ENCODE results near the gene TMEM214.

TMEM214 gene

DNA sequence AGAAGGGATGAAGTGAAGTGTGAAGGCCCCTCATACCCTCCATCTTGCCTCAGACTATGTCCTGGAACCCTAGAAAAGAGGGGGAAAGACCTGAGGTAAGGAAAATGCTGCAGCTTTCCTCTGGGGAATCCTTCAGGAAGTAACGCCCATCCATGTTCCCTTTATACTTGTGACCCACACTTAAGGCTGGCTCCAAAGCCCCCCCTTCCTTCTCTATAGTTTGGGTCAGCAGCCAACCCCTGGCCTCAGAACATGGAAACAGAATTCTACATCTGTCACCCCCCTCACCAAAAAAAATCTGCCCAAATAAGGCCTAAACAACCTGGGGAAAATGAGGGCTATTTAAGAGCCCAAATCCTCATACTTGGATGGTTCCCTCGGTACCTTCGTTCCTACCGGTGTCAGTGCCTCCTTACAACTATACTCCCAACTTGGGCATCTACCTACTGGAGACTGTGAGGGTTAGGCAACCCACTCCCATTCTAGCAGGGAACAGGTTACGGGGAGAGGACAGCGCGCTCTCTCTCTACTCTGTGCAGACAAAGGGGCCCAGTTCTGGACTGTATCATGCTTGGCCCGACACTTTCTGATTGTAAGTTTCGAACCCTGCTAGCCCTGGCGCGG lies 38.0 kb downstream of the TMEM214 start:
- TF ChIP-seq, protein P1, sequence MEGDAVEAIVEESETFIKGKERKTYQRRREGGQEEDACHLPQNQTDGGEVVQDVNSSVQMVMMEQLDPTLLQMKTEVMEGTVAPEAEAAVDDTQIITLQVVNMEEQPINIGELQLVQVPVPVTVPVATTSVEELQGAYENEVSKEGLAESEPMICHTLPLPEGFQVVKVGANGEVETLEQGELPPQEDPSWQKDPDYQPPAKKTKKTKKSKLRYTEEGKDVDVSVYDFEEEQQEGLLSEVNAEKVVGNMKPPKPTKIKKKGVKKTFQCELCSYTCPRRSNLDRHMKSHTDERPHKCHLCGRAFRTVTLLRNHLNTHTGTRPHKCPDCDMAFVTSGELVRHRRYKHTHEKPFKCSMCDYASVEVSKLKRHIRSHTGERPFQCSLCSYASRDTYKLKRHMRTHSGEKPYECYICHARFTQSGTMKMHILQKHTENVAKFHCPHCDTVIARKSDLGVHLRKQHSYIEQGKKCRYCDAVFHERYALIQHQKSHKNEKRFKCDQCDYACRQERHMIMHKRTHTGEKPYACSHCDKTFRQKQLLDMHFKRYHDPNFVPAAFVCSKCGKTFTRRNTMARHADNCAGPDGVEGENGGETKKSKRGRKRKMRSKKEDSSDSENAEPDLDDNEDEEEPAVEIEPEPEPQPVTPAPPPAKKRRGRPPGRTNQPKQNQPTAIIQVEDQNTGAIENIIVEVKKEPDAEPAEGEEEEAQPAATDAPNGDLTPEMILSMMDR (IDR thresholded peaks at IDR 0.05) = no peak
- Mint-ChIP-seq H3K27me3 (ENCODE audit: low read depth, poor library complexity) (peaks cover 3% of the 10 kb centered on the region), H3K36me3 (ENCODE audit: low read depth) (peaks cover 48% of the 10 kb centered on the region), H3K4me1 (peaks cover 67% of the 10 kb centered on the region), H3K4me3 (peak overlapping the region; percentile 99), H3K27ac (peak overlapping the region; percentile 98), H3K9me3 (no peaks in the 10 kb centered on the region)
- DNase-seq = no peak

DNA sequence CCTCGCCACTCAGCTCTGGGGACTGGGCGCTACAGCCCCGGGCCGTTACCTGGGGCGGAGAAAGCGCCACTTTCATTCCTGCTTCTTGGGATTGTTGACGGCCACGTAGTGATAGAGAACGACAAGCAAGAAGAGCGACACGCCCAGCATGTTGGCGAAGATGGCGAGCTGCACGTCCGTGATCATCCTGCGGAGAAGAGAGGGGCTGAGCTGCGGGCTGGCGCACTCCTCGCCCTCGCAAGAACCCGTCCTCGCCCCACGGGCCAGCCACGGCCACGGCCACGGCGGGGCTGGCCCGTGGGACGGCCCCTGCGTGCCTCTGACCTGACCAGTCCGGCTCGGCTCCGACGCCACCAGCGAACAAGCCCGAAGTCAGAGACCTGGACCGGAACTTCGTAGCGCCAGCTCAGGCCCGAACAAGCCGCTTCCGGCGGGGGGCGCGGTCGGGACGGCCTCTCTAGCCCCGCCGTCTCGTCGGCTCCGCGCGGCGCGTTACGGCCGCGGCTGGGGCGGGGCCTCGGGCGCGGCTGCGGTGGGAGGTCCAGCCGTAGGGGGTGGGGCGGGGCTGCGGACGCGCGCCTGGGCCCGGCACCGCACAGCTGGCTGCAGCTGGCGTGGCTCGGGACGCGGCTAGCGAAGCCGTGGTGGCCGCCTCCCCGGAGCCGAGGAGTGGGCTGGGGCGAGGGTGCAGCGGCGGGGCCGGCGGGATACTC lies 38.7 kb downstream of the TMEM214 start, which contains the start of gene OST4:
Gene OST4 (minus strand): TSS at position 378 of the 713 bp plus-strand sequence.
- TF ChIP-seq, protein P1 (IDR thresholded peaks at IDR 0.05) = no peak
- peaks cover 73% of the 10 kb centered on the region for H3K4me1 Mint-ChIP-seq
- peaks cover 43% of the 10 kb centered on the region for H3K36me3 Mint-ChIP-seq (ENCODE audit: low read depth)
- H3K27ac Mint-ChIP-seq = peak within 1 kb of the TSS; percentile 98
- no peaks in the 10 kb centered on the region for H3K9me3 Mint-ChIP-seq
- peak; percentile 93 for DNase-seq
- H3K4me3 Mint-ChIP-seq = peak within 1 kb of the TSS; percentile 99
- H3K27me3 Mint-ChIP-seq (ENCODE audit: low read depth, poor library complexity) = peaks cover 3% of the 10 kb centered on the region

DNA sequence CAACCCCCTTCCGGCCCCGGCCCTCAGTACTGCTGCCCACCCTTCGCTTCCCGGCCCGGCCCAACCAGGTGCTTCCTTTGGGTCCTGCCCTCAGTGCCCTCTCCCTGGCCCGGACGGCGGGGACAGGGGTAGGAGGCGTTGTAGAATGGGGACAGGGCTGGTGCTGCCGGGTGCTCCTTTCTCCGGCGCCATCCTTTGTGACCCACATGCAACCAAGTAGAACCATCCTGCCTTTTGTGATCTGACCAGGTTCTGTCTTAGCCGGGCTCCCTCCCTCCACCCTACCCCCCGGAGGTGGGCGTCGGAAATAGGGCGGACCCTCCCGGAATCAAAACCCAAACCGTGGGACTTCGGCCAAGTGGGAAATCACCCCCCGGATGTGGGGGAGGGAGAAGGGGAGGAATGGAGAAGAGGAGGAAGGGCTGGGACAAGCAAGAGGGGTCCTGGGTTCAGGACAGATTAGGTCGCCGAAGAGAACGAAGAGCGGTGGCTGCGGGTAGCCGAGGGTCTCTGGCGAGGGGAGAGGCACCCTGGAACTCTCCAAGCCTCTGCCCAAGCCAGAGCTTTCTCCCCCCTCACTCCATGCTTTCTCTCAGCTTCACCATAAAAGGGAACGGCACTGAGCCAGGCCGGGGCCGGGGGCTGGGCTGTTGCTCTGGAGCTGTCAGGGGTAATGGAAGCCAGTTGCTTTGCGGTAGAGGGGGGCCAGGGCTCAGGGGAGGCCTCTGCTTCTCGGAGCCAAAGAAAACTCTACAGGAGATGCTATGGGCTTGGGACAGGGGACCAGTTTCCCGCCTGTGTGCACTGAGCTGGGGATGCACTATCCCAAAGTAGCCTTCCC lies 39.4 kb downstream of the TMEM214 start:
- Mint-ChIP-seq H3K4me1 (peaks cover 81% of the 10 kb centered on the region), H3K9me3 (no peaks in the 10 kb centered on the region), H3K27ac (peak overlapping the region; percentile 69), H3K4me3 (peak overlapping the region; percentile 91), H3K27me3 (ENCODE audit: low read depth, poor library complexity) (peaks cover 3% of the 10 kb centered on the region), H3K36me3 (ENCODE audit: low read depth) (peaks cover 41% of the 10 kb centered on the region)
- DNase-seq = peak; percentile 64
- TF ChIP-seq, protein P1 (IDR thresholded peaks at IDR 0.05) = no peak

DNA sequence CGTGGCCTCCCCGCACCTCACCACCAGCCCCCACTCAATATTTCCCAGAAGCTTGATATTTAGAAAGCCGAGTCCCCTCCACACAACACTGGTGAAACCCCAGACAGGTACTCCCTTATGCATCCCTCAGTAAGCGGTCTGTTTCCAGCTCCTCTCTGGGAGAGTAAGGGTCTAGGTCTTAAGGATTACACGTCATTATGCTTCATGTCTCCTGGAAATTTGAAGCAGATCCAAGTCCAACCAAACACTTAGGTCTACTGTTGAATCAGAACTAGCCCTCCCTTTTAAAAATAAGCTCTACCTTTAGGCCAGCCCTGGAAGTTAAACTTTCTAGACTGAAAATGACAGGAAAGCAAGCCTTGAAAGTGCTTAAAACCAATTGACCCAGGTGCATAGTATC lies 40.2 kb downstream of the TMEM214 start:
- no peak for DNase-seq
- H3K4me1 Mint-ChIP-seq = peaks cover 88% of the 10 kb centered on the region
- H3K9me3 Mint-ChIP-seq = no peaks in the 10 kb centered on the region
- peaks cover 33% of the 10 kb centered on the region for H3K36me3 Mint-ChIP-seq (ENCODE audit: low read depth)
- H3K4me3 Mint-ChIP-seq = peak overlapping the region; percentile 91
- peaks cover 3% of the 10 kb centered on the region for H3K27me3 Mint-ChIP-seq (ENCODE audit: low read depth, poor library complexity)
- peak overlapping the region; percentile 54 for H3K27ac Mint-ChIP-seq
- TF ChIP-seq, protein P1 (IDR thresholded peaks at IDR 0.05) = no peak

DNA sequence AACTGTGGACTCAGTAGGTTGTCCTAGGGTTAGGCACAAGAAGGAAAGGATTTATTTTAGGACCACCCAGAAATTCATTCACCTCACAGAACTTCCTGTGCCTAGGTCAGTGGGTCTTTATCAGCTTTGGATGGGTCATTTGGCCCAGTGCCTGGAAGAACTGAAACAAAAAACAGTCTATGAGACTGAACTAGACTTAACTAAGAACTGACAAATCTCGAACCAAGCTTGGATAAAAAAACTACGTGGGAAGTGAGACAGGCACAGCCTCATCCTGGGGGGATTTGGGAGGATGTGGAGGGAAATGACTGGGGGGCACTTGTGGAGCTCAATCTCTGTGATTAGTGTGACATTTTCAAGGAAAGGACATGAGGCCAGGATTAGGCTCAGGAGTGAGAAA lies 41.0 kb downstream of the TMEM214 start:
- DNase-seq = no peak
- Mint-ChIP-seq H3K36me3 (ENCODE audit: low read depth) (peaks cover 25% of the 10 kb centered on the region), H3K27me3 (ENCODE audit: low read depth, poor library complexity) (peaks cover 3% of the 10 kb centered on the region), H3K4me3 (no peak overlapping the region), H3K4me1 (peaks cover 88% of the 10 kb centered on the region), H3K27ac (peak overlapping the region; percentile 48), H3K9me3 (no peaks in the 10 kb centered on the region)
- TF ChIP-seq, protein P1 (IDR thresholded peaks at IDR 0.05) = no peak

Data from nephron progenitor cell (in vitro differentiated cells).